GM15510 (cell line): ENCODE results near the gene FBLN1.

Experiments used
- POLR2A ChIP-seq: IDR thresholded peaks from 3 replicates; pipeline ENCODE4 v1.6.1; 2011; ENCODE audit warnings: borderline replicate concordance; ENCODE audit not compliant: insufficient read length; ENCODE audit errors: extremely low read depth

The FBLN1 gene

GRCh38 chr22:45527456-45527855 is 24.8 kb downstream of the FBLN1 start:
- TF ChIP-seq POLR2A = no peak

GRCh38 chr22:45528046-45528445 is 25.4 kb downstream of the FBLN1 start:
- TF ChIP-seq POLR2A = no peak

DNA sequence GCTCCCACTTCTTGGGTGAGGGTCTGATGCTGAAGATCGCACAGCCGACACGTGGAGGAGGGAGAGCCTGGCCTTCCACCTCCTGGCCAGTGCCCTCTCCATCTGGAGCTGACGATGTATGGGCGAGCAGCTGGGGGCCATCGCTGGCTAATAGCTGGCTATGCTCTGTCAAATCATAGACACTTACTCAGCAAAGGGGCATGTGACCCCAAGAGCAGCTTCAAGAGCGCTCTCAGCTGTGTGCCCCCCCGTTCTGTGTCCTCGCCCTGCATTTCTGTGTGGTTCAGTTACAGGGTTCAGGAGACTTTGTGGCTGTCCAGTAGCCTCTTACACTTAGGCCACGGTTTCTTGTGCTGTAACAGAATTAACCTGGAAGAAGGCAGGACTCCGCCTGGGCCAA is 26.4 kb downstream of the FBLN1 start:
- TF ChIP-seq POLR2A = no peak

DNA sequence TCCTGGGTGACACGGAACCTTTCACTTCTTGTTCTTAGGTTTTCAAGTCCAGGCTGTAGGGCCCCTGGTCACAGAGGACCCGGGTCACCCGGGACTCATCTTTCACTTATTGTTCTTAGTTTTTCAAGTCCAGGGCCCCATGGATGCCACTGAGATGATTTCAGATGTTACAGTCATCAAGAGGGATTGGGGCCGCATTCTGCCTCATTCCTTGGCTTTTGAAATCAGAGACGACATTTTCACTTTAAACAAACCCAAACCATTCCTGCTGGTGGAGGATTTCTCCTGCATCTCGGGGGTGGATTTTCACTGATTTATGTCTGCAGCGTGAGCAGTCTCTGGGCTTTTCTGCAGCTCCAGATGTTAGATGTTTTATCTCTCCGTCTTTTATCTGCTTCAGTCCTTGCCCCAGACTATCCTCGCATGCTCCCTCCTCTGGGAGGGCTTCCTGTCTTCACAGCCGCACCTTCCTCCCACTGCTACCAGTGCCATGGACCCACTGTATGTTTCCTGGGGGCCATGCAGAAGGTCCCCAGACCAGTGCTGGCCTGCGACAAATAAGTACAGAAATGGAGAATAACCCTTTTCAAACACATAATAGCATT is 27.4 kb downstream of the FBLN1 start:
- TF ChIP-seq POLR2A = no peak

GRCh38 chr22:45531441-45532234 is 29.0 kb downstream of the FBLN1 start:
- no peak for TF ChIP-seq POLR2A

GRCh38 chr22:45532235-45532631 is 29.6 kb downstream of the FBLN1 start:
- no peak for TF ChIP-seq POLR2A

GRCh38 chr22:45533703-45534102 is 31.0 kb downstream of the FBLN1 start:
- no peak for TF ChIP-seq POLR2A

GRCh38 chr22:45534339-45535192 is 31.9 kb downstream of the FBLN1 start:
- TF ChIP-seq POLR2A = no peak

DNA sequence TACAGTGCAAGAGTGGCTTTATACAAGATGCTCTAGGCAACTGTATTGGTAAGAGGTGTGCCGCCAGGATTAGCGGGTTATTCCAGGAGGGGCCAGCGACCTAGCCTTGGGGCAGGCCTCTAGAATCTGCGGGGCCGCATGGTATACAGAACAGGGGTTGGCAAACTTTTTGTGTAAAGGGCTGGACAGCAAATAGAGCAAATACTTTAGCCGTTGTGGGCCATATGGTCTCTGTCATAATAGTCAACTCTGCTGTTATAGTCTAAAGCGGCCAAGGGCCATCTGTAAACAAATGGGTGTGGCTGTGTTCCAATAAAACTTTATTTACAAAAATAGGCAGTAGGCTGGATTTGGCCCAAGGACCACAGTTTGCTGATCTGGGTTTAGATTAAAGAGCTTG is 32.6 kb downstream of the FBLN1 start:
- TF ChIP-seq POLR2A = no peak

DNA sequence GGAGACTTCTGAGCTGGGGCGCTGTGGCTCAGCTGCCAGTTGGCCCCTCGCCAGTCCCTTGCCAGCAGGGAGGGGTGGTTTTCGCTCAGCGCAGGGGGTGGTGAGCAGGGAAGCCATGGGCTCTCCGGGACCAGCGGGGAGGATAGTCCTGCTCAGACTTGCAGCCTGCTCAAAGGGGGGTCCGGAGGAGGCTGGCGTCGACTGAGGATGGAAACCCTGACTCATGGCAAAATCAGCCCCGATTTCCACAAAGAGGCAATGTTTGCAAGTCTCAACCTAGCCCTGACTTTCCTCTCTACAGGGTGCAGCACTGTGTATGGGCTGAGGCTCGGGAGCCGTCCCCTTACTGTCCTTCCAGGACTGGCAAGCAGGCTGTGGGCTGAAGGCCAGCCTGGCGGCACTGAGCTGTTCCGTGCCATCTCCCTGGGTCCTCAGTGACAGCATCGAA is 35.1 kb downstream of the FBLN1 start:
- no peak for TF ChIP-seq POLR2A

- no peak for TF ChIP-seq POLR2A
Measured at GRCh38 chr22:45538281-45538680, 35.6 kb downstream of the FBLN1 start.

GRCh38 chr22:45540122-45540521 is 37.4 kb downstream of the FBLN1 start:
- TF ChIP-seq POLR2A = no peak

DNA sequence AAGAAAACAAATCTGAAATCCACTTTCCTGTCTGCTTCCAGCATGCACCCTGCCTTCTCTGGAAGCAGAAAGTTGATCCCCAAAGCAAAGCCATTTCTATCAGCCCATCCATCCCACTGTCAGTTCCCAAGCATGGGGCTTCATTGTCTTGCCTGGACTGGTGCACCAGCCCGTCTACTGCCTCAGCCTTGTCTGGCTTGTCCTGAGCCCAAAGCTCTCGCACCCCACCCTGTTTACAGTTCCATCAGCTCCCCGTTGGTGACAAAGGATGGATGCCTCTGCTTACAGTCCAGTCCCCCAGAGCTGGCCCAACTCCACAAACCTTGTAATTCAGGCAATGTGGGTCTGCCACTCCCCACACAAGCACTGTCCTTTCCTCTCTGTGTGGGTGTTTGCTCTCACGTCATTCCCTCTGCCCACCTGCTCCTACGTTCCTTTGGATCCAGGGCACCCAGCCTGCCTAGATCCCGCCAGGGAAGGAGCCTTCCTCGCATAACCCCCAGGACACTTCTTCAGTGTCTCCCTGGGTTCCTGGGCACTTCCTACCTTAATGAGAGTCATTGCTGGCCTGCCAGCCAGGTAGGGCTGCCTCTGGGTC is 38.8 kb downstream of the FBLN1 start:
- TF ChIP-seq POLR2A = no peak

- TF ChIP-seq POLR2A = no peak
Measured at GRCh38 chr22:45542001-45542520, 39.4 kb downstream of the FBLN1 start.

- no peak for TF ChIP-seq POLR2A
Measured at GRCh38 chr22:45543243-45543642, 40.6 kb downstream of the FBLN1 start.
